Ecto neural progenitor cell (in vitro differentiated cells): ENCODE results near the gene AGAP1.
"Not testable (repeated sequence)": the region's sequence is repeated elsewhere in the genome, so short reads cannot be mapped to it uniquely, and the experiment has no call there.

Experiments used
- DNase-seq: peaks from one replicate; pipeline ENCODE4 v3.0.0-alpha.2; 2018; ENCODE audit warnings: low spot score

The AGAP1 gene

DNA sequence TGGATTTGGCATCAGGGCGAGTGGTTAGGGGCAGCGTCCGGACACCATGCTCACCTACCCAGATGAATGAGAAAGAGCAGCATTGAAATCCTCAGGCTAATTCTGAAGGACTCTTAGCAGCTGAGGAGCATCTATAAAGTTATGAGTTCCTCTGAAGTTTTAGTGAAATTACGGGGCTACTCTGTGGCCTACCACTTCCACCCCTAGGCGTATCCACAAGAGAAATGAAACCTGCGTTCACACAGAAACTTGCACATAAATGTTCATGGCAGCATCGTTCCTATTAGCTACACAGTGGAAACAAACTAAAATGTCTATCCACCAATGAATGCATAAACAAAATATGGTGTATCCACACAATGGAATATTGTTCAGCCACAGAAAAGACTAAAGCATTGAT lies 576.4 kb downstream of the AGAP1 start:
- DNase-seq, result no peak

DNA sequence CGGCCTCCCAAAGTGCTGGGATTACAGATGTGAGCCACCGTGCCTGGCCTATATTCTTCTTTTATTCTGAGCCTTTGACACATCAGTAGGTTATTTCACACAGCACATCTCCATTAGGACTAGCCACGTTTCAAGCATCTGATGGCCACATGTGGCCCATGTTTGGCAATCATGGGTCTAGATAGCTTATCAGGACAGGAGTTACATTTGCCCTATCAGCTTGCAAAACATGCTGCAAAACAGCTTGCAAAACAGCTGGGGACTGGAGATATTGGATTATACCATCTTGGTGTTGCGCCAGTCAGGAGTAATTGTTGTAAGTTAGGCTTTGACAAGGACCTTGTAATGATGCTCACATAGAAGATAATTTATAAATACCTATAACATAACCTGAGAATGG lies 579.4 kb downstream of the AGAP1 start:
- DNase-seq, result no peak

DNA sequence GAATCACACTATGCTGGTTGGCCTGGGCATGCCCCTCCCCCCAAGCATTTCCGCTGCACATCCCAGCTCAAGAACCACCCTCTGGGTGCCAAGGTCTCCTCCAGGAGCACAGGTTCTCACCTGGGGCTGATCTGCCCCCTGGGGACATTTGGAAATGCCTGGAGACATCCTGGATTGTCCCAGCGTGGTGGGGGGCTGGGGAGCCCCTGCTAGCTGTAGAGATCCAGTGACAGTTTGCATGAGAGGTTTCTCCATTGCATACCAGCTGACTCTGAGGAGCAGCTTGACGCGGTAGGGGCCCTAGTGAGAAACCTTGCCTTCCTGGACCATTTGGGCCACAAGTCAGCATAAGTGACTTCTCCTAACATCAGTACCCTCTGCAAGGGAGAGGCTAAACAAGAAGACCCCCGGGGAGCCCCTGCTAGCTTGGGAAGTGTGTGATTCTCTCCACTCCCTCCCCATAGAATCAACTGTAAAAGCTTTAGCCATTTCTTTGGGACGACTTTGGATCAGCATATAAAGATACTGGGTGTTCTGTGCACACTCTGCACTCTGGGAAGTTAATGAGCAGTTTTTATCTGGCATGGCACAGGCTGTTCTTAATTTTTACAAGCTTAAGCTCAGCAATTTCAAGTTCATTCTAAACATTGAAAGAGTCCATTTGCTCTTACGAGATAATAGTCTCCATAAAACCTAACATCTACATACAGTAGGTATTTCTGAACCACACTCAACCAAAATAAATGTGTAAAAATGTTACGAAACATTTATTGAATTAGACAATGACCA lies 580.2 kb downstream of the AGAP1 start:
- DNase-seq, result no peak

DNA sequence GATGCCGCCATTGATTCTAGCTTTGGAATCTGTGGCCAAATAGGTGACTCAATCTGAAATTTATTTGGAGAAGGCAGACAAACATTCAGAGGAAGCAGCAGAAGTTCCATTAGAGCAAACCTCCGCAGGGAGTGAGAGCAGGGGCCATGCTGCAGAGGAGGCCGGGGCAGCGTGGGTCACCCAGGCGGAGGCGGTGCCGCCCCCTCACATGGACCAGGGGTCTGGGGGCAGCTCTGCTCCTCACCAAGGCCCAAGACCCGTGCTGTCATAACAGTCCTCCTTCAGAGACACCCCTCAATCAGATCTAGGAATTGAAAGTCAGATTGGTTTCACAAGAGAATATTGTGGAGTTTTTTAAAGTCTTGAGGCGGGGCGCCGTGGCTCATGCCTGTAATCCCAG lies 582.0 kb downstream of the AGAP1 start:
- DNase-seq, result no peak

DNA sequence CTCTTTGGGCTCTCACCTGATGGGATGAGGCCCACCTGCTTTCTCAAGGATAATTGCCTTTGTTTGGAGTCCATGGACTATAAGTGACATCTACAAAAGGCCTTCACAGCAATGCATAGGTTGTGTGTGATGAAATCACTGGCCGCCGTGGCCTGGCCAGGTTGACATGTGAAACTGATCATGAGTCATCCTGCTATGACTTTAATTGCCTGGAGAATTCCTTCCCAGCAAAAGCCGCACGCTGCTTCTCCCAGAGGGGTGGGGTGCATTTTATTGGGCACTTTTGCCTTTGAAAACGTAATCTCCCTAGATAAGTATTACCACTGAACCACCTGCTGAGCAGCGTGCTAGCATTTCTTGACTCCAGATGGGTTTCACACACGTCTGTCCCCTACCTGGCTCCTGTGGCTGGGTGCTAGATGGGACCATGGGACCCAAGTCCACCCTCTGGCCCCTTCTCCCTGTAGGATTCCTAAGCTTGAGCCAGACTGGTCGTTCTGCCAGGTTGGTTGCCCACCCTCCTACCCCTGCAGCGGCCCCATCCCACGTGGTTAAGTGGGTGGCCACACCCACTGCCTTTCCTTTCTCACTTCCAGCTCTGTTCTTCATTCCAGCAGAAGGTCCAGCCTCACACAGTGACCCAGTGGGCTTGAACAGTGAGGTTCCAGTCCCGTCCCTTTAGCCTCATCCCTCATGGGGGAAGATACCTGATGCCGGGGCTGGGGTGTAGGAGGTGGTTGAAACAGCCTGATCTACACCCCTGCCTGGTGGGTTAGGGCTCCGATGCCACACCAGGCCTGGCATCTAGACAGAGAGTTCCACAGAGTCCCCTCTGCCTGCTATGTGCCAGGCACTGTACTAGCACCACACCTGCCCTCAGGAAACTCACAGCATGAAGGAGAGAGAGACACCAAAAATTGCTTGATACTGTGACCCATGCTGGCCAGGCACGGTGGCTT lies 584.7 kb downstream of the AGAP1 start:
- DNase-seq, result no peak

DNA sequence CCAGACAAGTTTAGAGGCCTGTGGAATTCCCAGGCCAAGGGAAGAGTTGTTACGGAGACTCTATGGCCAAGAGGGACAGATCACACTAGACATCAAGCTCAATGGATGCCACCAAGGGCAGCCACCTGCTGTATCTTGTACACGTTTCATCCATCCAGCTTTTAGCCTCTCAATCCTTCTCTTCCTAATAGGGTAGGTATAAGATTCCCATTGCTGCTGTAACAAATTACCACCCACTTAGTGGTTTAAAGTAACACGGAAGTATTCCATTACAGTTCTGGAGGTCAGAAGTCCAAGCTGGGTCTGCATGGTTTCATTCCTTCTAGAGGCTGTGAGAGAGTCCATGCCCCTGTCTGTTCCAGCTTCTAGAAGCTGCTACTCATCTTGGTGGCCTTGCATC lies 586.6 kb downstream of the AGAP1 start:
- DNase-seq, result no peak

DNA sequence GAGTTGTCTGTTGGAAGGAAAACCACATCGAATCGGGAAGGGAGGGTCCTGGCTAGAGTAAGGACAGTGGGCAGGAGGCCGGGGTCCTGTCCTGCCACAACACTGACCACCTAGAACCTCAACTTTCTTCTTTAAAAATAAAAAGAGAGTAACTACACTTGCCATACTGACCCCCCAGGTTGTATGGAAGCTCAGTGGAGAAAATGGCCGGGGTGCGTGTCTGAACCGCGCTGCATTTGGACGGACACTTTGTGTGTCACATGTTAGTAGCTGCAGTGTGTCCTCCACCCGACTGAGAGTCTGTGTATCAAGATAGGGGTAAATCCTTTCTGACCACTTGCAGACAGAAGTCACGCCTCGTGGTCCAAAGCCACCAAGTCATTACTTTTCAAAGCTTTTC lies 587.3 kb downstream of the AGAP1 start:
- no peak for DNase-seq

DNA sequence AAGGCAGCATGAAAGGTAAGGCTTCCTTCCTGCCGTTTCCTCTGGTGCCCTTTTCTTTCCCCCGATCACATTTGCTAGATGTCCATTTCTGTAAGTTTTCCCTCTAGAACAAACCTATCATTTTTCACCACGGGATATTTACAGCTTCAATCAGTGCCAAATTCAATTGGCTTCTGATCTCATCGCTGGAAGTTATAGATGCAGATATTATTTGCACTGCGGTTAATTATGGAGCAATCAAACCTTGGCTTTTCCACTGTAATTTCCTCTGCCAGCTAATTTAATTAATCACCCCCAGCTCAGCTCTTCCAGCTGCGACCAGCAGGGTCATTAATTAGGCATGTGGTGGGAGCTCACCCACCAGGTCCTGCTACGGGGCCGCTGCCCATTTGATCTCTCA lies 588.2 kb downstream of the AGAP1 start:
- DNase-seq, result no peak

DNA sequence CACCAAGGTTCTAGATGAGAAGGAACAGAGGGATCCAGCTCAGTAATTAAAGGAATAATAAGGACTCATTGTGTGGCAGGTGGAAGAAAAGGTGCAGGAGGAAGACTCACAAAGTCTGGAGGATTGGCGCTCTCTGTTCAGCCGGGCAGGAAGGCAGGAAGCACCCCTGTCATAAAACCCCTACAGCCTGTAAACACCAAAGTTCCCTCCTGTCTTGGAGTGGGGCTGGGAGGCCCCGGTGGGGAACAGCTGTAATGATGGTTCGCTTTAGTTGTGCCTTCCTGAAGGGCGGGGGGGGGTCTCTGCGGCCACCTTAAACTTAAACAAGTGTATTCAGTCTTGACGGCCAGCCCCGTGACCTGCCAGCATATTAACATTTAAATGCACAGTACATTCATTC lies 590.1 kb downstream of the AGAP1 start:
- DNase-seq, result no peak

DNA sequence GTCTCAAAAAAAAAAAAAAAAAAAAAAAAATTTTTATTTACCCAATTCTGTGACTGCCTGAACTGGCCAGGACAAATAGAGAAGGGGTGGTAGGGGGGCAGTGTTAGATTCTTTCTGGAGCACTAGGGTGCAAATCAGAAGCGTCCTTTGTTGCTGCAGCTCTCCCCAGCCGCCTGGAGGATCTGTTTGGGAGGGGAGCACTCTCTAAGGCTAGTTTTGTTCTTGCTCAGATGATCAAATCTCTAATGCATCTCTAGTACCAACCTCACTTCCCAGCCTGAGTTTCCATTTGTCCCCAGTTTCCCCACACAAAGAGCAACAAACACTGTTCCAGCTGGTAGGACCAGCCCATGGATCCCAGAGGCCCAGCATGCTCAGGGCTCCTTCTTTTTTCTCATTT lies 591.4 kb downstream of the AGAP1 start:
- DNase-seq, result no peak

DNA sequence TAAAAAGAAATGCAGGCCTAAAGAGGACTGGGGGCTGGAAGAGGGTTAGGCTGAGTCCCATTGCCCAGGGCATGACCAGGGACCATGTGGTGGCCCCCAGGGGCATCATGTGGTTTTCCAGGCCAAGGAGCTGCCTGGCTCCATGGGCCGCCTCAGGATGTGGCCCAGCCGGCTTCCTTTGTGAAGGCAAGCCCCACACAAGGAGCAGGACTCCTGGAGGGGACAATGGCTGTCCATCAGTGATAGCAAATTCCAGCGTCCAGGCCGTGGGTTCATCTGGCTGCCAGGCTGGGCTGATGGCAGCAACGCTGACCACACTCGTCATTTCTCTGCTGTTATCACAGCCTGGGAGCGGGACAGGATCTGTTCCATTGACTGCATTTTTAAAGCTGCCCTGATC lies 591.8 kb downstream of the AGAP1 start:
- DNase-seq, result peak; percentile 64

DNA sequence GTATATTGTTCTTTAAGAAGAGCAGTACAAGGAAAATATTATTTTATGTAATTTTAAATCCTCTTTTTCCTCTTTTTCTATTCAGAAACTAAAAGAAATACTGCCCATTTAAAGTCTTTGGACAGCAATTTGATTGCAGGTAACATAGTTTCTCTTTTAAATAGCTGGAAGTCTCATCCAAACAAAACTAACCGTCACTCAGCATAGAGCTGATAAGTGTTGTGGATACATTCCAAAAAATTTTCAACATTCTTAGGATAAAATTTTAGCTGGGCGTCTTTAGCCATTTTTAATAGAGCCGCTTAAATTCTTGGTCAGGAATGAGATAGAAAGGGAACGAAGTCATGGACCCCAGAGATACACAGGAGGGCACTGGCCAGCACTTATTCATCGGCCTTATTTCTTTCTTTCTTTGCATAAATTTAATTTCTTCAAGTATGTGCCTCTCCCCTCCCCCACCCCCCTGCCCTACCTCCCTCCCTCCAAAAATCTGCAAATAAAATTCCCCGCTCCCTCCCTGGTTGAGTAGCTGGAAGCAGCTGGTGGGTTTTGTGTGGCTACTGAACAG lies 592.6 kb downstream of the AGAP1 start:
- DNase-seq, result no peak

DNA sequence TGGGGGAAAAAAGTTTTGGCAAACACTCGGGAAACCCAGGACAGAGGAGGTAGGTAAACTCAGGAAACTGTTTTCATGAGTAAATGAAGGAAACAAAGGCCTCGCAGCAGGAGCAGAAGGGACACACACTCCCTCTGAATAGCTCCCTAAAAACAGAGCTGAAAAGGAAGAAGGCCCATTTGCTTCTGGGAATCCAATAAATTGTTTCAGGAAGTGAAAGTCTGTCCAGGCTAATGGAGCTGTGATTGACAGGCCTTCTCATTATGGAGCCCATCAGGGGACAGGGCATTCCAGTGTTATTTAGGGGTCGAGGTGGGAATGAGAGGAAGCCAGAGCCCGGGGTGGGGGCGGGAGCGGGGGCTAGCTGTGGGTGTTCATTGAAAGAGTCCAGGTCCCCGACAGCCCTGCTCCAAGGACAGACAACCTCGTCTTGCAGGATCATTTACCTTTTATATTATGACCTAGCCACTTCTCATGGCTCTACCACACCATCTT lies 593.2 kb downstream of the AGAP1 start:
- no peak for DNase-seq

DNA sequence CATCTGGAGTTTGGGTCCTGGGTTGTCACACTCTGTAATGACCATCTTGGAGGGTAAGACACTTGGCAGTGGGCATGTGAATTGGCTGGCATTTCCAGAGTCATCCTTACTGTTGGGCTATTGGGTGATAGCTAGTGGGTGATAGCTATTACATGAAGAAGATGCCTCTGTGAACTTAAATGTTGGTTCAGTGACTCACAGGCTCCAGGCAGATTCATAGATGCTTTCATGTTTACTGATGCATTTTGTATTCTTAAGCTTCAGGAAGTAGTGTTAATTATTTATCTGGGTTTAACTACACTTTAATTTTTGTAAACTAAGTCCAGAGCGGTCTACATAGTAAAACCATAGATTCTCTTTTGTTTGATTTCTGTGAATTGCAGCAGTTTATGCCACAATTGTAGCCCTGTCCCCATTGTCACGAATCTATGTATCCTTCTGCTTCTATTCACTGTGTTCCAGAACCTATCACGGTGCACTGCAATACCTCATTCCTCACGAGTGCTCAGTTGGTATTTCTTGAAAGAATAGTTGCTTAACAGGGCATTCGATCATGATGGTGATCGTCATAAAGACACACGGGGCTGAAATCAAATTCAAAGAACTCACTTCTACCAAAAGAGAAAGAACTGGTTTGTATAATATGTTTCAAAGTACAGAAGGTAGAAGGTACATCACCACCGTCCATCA lies 594.7 kb downstream of the AGAP1 start:
- no peak for DNase-seq

DNA sequence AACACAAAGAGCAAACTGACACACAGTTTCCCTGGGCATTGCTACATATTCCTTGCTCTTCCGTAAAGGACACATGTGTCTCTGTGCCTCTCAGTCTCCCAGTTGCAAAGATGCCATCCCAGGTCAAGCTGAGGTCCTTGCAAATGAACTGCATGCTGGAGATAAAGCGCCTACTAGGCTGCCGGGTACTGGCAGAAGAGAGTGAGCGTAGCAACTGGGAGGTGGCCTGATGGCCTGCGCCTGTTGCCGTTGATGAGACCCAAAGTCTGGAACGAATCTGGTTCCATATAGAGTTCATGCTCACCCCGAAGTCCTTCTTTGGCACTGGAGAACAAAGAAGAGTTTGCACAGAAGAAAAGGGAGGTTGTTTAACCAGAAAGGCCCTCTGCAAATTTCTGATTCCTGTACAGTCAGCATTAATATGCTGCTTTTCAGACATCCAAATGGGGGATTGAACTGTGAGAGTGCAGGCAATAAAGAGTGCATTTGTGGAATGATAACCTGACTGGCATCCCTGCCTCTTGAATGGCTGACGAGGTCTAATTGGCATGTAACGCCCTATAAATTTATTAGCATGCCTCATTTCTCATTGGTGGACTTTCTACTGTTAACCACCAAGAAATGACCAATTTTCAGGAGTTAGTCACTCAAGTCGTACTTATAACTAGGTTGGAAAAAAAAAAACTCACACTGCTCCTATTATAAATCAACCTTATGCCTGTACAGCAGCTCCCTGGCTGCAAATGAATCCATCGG lies 595.6 kb downstream of the AGAP1 start:
- DNase-seq, result no peak

DNA sequence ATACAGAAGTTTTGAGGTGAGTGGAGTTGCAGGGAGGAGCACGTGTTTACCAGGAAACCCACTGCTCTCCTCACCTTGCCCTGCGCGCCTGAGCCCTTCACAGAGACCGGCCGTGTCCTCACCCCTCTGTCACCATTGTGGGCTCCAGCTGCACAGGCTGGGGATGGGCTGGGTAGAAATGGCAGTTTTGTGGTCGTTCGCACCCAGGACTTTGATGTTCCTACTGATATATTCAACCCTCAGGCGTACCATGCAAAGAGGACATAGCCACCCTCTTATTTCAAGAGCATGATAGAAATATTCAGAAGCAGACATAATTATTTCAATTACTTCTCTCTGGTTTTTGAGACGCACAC lies 596.2 kb downstream of the AGAP1 start:
- DNase-seq, result no peak

DNA sequence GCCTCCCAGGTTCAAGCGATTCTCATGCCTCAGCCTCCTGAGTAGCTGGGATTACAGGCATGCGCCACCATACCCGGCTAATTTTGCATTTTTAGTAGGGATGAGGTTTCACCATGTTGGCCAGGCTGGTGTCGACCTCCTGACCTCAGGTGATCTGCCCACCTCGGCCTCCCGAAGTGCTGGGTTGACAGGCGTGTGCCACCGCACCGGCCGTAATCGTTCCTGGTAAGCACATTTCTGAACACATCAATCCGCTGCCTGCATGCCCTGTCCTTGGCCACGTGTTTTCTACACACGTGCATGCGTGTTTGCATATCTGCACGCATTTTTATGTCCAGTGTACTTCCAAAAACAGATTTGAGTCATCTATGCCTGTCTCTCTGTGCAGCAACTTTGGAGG lies 597.0 kb downstream of the AGAP1 start:
- DNase-seq, result not testable (repeated sequence)

DNA sequence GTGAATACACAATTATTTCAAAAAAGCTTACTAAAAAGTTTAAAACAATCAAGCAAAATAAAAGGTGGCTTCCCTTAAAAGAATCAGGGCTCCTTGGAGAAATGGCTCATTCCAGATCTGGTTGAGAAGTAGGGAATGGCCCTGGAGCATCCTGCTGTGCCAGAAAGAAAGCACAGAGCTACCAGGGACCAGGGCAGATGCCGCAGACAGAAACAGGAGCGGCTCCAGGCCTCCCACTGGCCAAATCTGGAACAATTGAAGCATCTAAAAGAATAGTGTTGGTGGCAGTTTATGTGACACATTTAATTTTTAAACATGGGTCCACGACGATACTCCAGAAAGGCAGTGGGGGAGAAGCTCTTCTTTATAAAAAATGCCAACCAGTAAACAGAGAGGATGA lies 598.9 kb downstream of the AGAP1 start:
- no peak for DNase-seq

DNA sequence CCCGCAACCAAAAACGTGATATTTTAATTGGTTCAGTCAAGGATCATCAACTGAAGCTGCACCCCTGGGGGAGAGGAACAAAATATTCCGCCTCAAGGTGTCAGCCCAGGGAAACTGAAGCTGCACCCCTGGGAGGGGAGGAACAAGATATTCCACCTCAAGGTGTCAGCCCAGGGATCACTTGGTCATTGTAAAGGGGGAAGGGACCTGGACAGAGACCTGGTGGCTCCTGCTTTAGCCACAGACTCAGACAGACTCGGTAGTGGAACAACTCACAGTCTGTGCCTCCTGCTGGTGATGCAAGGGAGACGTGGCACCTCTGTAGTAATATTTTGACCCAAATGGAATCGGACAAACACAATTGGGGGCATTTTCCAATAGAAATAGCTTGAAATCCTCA lies 599.3 kb downstream of the AGAP1 start:
- DNase-seq, result no peak

DNA sequence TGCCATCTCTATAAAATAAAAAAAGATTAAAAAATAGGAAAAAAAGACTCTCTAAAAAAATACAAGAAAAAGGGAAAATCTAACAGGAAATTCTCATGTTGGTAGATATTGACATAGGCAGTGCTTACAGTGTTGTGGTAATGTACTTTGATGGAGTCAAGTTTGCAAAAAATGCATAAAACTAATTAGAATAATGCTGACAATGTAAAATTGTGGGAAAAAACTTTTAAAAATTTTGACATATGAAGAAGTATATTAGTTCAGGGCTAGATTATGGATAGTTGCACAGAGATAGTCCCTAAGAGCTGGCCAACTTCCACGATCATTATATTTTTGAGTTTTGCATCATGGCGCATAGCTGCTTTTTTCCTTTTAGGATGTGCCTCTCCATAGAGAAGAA lies 601.7 kb downstream of the AGAP1 start:
- no peak for DNase-seq

DNA sequence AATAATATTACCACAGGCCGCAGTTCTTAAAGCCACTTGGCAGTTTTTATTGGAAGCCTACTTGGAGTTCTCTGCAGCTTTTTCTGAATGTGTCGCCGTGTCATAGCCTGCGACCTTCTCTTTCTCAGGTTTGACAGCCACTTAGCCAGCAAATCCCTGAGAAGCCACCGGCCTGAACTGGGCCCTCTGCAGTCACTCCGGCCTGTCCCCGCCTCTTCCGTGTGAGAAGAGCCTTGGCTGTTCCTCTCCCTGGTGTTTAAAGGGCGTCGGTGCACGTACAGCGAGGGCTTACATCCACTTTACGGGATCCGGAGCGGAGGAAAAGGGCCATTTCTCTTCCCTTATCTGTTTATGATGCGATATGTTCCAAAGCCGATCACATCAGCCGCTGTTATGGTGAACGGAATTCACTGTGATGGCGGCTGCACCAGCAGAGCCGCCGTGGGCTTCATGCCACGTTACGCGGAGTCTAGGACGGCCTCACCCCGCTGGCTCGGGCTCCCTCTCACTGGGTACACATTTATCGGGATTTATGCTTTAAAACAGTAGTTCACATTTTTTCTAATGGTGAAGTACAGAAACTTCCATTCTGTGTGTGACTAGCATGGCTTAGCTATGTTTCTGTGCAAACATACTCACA lies 607.6 kb downstream of the AGAP1 start:
- DNase-seq, result no peak
